HG03097 (cell line): ENCODE results near the gene ADRA1B.
A peak's percentile ranks its signal among the peaks of the same experiment; 100 is the strongest.
"Not testable (repeated sequence)": the region's sequence is repeated elsewhere in the genome, so short reads cannot be mapped to it uniquely, and the experiment has no call there.

ENCODE experiments used
- ATAC-seq: cut with Tn5 transposase; IDR thresholded peaks from one replicate; pipeline ENCODE4 v1.9.1; 2021; ENCODE audit not compliant: unreplicated experiment, low FRiP score

The ADRA1B gene

GRCh38 chr5:160009591-160009989 is 93.3 kb downstream of the ADRA1B start:
- ATAC-seq = no peak

GRCh38 chr5:160011471-160011870 is 95.2 kb downstream of the ADRA1B start:
- no peak for ATAC-seq

GRCh38 chr5:160014197-160014596 is 97.9 kb downstream of the ADRA1B start:
- not testable (repeated sequence) for ATAC-seq

DNA sequence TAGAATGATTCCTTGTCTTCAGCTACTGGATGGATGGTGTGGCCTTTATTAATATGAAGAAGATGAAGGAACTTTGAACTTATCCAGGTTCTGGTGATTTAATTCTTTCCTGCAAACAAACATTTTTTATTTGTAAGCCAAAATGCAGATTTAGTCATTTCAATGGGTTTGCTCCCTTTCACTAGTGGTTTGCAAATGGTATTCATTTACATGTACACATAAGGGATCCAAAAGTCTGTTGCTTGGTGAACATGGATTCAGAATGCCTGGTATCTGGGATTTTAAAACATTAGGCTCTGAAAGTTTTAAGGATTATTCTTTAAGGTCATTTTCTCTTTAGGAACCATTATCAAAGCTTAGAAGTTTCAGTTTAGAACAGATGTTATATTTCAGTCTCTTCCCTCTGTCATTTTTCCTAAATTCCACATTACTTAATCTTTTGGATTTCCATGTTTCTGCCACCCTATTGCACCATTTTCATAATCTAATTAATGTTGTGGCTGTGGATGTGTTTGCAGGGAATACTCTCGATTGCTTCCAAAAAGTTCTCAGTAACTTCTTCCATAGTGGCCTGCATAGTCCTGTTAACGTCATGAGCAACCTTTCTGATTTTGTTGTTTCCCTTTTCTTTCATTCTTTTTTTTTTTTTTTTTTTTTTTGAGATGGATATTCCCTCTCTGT is 102.8 kb downstream of the ADRA1B start:
- ATAC-seq = no peak

- ATAC-seq = no peak
Measured at GRCh38 chr5:160020266-160020770, 104.0 kb downstream of the ADRA1B start.

GRCh38 chr5:160020964-160021363 is 104.7 kb downstream of the ADRA1B start:
- ATAC-seq = no peak

- peak; percentile 82 for ATAC-seq
Measured at GRCh38 chr5:160021831-160022446, 105.7 kb downstream of the ADRA1B start.
